Karpas-422 (cell line): ENCODE data around the gene DISC1. TPM values are rescaled to one million over a fixed set of nuclear protein-coding genes. Genes with fewer than 3 reads are reported as not detected.

ENCODE experiments used
- DNase-seq: peaks from one replicate; pipeline ENCODE4 v3.0.0-alpha.2; 2015
- H2AFZ ChIP-seq: fragments of 200-600 bp; sonication (generic); 2 replicates; pipeline ENCODE4 v1.6.1; 2014; ENCODE audit warnings: antibody characterized with exemption, low read length, mixed read lengths
- H3K27ac ChIP-seq: fragments of 200-600 bp; sonication (generic); 2 replicates; pipeline ENCODE4 v1.5.1; 2014; ENCODE audit warnings: mild to moderate bottlenecking, low read length, moderate library complexity
- H3K27me3 ChIP-seq: fragments of 200-600 bp; sonication (generic); 2 replicates; pipeline ENCODE4 v1.6.1; 2014; ENCODE audit warnings: low read length, mixed read lengths
- H3K36me3 ChIP-seq: fragments of 200-600 bp; sonication (generic); 2 replicates; pipeline ENCODE4 v1.6.1; 2014; ENCODE audit warnings: low read length, mixed read lengths; ENCODE audit not compliant: insufficient read depth
- H3K4me1 ChIP-seq: fragments of 200-600 bp; sonication (generic); 2 replicates; pipeline ENCODE4 v1.6.1; 2014; ENCODE audit warnings: mild to moderate bottlenecking, low read length, mixed read lengths
- H3K4me2 ChIP-seq: fragments of 200-600 bp; sonication (generic); 2 replicates; pipeline ENCODE4 v1.6.1; 2014; ENCODE audit warnings: low read length, low read depth, mild to moderate bottlenecking; ENCODE audit not compliant: poor library complexity, severe bottlenecking
- H3K4me3 ChIP-seq: fragments of 200-600 bp; sonication (generic); 2 replicates; pipeline ENCODE4 v1.5.1; 2014; ENCODE audit warnings: mild to moderate bottlenecking, antibody characterized with exemption, low read length, mixed read lengths
- H3K79me2 ChIP-seq: fragments of 200-600 bp; sonication (generic); 2 replicates; pipeline ENCODE4 v1.6.1; 2014; ENCODE audit warnings: mild to moderate bottlenecking, low read length, mixed read lengths
- H3K9ac ChIP-seq: fragments of 200-600 bp; sonication (generic); 2 replicates; pipeline ENCODE4 v1.6.0; 2014; ENCODE audit warnings: low read length
- H3K9me2 ChIP-seq: fragments of 200-600 bp; sonication (generic), shearing (Covaris generic); replicated peaks from 2 replicates; pipeline ENCODE4 v1.6.0; 2014; ENCODE audit warnings: mild to moderate bottlenecking, low read length, moderate library complexity; ENCODE audit not compliant: insufficient read depth
- H3K9me3 ChIP-seq: fragments of 300-700, 200-600 bp; sonication (generic); 2 replicates; pipeline ENCODE4 v1.6.1; 2014; ENCODE audit warnings: low read length, mixed read lengths
- H4K20me1 ChIP-seq: fragments of 200-600 bp; sonication (generic); 2 replicates; pipeline ENCODE4 v1.6.1; 2014; ENCODE audit warnings: mild to moderate bottlenecking, antibody characterized with exemption, low read length, low read depth; ENCODE audit not compliant: insufficient read depth
- total RNA-seq: library from RNA; depleted of rRNA; stranded (reverse); fragments of >200 nt; shearing (Covaris generic); gene quantifications from 2 replicates; pipeline ENCODE4 v1.2.3, GENCODE V29; 2014; ENCODE audit warnings: low replicate concordance

Gene DISC1
- total RNA-seq, 1 experiment from 2014 or later, result 6.4 TPM

DNA sequence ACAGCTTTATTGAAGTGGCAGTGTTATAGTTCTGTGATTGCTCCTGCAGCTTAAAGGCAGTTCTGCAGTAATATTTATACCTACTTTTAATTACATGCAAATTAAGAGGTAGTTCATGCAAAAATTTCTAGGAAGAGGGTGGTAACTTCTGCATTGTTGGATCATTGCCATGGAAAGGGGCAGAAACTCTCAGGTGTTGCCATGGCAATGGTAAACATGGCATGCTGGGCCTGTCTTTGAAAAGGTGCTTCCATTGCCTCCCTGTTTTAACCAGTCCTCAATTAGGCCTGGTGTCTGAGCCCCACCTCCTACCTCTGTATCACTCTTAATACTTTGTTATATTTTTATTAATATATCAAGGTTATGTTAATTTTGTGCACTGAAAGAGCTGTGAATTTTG lies 104.7 kb downstream of the DISC1 start:
- H3K9me3 ChIP-seq, result no peaks in the 10 kb centered on the region

DNA sequence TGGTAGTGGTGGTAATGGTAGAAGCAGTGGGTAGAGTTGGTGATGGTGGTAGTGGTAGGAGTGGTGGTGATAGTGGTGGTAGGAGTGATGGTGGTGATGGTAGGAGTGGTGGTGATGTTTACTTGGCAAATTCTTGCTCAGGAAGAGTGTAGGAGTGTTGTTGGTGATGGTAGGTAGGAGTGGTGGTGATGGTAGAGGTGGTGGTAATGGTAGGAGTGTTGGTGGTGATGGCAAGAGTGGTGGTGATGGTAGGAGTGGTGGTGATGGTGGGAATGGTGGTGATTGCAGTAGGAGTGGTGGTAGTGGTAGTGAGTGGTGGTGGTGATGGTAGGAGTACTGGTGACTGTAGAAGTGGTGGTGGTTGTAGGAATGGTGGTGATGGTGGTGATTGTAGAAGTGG lies 106.5 kb downstream of the DISC1 start:
- Histone ChIP-seq H3K4me1 (peaks cover 4% of the 10 kb centered on the region), H3K4me3 (no peak overlapping the region), H3K9me3 (no peaks in the 10 kb centered on the region), H3K9me2 (no peaks in the 10 kb centered on the region), H4K20me1 (no peaks in the 10 kb centered on the region), H3K79me2 (no peaks in the 10 kb centered on the region), H3K27me3 (no peaks in the 10 kb centered on the region), H3K27ac (no peak overlapping the region), H3K36me3 (no peaks in the 10 kb centered on the region), H3K4me2 (no peak overlapping the region), H3K9ac (no peak overlapping the region), H2AFZ (no peak overlapping the region)
- DNase-seq, result no peak

More for the DNA sequence above, 104.7 kb downstream of the DISC1 start:
- Histone ChIP-seq H2AFZ (no peak overlapping the region), H3K9ac (no peak overlapping the region), H3K9me2 (no peaks in the 10 kb centered on the region), H3K36me3 (no peaks in the 10 kb centered on the region), H3K27me3 (no peaks in the 10 kb centered on the region), H3K4me1 (peaks cover 4% of the 10 kb centered on the region), H3K27ac (no peak overlapping the region), H4K20me1 (no peaks in the 10 kb centered on the region), H3K4me2 (no peak overlapping the region), H3K4me3 (no peak overlapping the region), H3K79me2 (no peaks in the 10 kb centered on the region)
- DNase-seq, result peak; percentile 46

DNA sequence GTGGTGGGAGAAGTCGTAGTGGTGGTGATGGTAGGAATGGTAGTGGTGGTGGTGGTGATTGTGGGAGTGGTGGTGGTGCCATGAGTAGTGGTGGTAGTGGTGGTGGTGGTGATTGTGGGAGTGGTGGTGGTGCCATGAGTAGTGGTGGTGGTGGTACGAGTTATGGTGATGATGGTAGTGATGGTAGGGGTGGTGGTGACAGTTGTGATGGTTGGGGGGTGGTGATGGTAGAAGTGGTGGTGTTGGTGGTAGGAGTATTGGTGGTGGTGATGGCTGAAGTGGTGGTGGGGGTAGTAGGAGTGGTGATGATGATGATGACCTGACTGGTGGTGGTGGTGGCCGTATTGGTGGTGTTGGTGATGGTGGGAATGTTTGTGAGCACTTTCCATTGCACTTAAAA lies 107.1 kb downstream of the DISC1 start:
- Histone ChIP-seq H3K9me3 (no peaks in the 10 kb centered on the region), H3K9me2 (no peaks in the 10 kb centered on the region), H4K20me1 (no peaks in the 10 kb centered on the region), H3K4me3 (no peak overlapping the region), H3K79me2 (no peaks in the 10 kb centered on the region), H3K9ac (no peak overlapping the region), H3K27ac (no peak overlapping the region), H3K4me2 (no peak overlapping the region), H3K4me1 (peaks cover 4% of the 10 kb centered on the region), H2AFZ (no peak overlapping the region), H3K36me3 (no peaks in the 10 kb centered on the region), H3K27me3 (no peaks in the 10 kb centered on the region)
- no peak for DNase-seq

DNA sequence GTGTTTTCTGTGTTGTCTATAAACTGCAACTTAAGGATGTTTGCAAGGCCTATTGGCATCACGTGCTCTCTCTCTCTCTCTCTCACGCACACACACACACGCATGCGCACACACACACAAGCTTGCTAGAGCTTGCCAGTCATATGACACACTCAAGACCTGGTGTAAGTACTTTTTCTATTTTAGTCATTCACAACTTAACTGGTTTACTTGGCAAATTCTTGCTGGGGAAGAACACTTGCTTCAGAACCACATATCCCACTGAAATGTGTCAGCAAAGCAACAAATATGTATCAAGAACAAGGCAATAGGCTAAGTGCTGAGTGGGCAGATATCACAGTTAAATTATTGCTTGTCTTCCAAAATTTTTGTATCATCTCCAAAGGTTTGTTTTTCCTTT lies 107.8 kb downstream of the DISC1 start:
- Histone ChIP-seq H3K27ac (no peak overlapping the region), H3K4me1 (peaks cover 6% of the 10 kb centered on the region), H4K20me1 (no peaks in the 10 kb centered on the region), H3K9me2 (no peaks in the 10 kb centered on the region), H3K27me3 (no peaks in the 10 kb centered on the region), H3K4me2 (no peak overlapping the region), H3K9me3 (no peaks in the 10 kb centered on the region), H3K4me3 (no peak overlapping the region), H3K36me3 (no peaks in the 10 kb centered on the region), H2AFZ (no peak overlapping the region), H3K9ac (no peak overlapping the region), H3K79me2 (no peaks in the 10 kb centered on the region)
- no peak for DNase-seq

DNA sequence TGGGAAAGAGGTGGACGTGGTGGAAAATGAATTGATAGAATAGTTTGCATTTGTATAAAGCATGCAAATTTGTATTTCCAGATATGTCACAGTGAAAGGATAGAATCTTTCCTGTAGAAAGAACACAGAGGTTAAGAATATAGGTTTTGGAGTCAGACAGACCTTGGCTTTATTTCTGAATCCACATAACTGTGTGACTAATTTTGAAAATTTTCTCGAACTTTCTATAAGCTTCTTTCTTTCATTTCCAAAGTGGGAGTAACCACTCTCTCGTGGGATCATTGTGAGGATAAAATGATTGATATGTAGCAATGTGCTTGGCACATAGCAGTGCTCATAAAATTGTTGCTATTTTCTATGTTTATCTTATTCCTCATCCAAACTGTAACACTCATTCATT lies 108.8 kb downstream of the DISC1 start:
- no peaks in the 10 kb centered on the region for H3K27me3 ChIP-seq
- no peak overlapping the region for H3K4me2 ChIP-seq
- no peak overlapping the region for H3K27ac ChIP-seq
- peaks cover 6% of the 10 kb centered on the region for H3K4me1 ChIP-seq
- H2AFZ ChIP-seq, result no peak overlapping the region
- H3K9me2 ChIP-seq, result no peaks in the 10 kb centered on the region
- no peaks in the 10 kb centered on the region for H3K9me3 ChIP-seq
- H3K79me2 ChIP-seq, result no peaks in the 10 kb centered on the region
- H3K9ac ChIP-seq, result no peak overlapping the region
- no peaks in the 10 kb centered on the region for H4K20me1 ChIP-seq
- no peaks in the 10 kb centered on the region for H3K36me3 ChIP-seq
- no peak overlapping the region for H3K4me3 ChIP-seq
- DNase-seq, result no peak

DNA sequence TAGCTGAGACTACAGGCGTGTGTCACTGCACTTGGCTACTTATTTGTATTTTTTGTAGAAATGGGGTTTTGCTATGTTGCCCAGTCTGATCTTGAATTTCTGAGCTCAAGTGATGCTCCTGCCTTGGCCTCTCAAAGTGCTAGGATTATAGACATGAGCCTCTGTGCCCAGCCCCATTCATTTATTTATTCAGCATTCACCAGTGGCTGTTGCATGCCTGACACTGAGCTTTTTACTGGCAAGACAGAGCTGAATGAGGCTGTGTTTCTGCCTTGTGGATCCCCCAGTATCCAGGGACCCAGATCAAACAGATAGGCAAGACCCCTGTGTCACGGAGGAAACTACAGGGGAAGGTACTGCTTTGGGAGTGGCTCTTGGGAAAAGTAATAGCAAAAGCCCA lies 109.4 kb downstream of the DISC1 start:
- H3K27me3 ChIP-seq, result no peaks in the 10 kb centered on the region
- H2AFZ ChIP-seq, result no peak overlapping the region
- H3K9me2 ChIP-seq, result no peaks in the 10 kb centered on the region
- H3K9me3 ChIP-seq, result no peaks in the 10 kb centered on the region
- H3K4me2 ChIP-seq, result no peak overlapping the region
- no peak for DNase-seq
- no peak overlapping the region for H3K4me3 ChIP-seq
- no peaks in the 10 kb centered on the region for H4K20me1 ChIP-seq
- no peaks in the 10 kb centered on the region for H3K79me2 ChIP-seq
- H3K27ac ChIP-seq, result no peak overlapping the region
- H3K36me3 ChIP-seq, result no peaks in the 10 kb centered on the region
- no peak overlapping the region for H3K9ac ChIP-seq
- peaks cover 5% of the 10 kb centered on the region for H3K4me1 ChIP-seq

DNA sequence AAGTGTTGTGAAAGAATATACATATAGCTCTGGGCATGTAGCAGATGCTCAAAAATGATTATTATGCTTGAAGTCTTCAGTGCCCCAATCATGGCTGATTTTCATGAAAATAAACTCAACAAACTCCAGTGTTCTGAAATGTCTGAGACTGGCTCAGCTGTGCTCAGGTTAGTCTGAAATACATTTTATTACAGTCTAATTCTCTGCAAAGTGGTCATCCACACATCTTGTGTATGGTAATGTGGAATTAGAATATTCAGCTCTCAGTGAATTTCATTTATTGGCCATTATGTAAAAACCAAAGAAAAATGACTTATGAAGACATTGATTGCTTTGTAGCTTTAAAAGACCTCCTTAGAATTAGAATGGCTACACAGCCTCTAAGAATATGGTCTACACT lies 109.9 kb downstream of the DISC1 start:
- no peaks in the 10 kb centered on the region for H3K79me2 ChIP-seq
- H4K20me1 ChIP-seq, result no peaks in the 10 kb centered on the region
- peaks cover 2% of the 10 kb centered on the region; the same call in 1 of the 2 replicates for H3K4me1 ChIP-seq
- no peaks in the 10 kb centered on the region for H3K9me2 ChIP-seq
- no peak overlapping the region for H3K4me2 ChIP-seq
- H3K9me3 ChIP-seq, result no peaks in the 10 kb centered on the region
- no peak overlapping the region for H3K27ac ChIP-seq
- no peak overlapping the region for H2AFZ ChIP-seq
- no peak overlapping the region for H3K4me3 ChIP-seq
- no peaks in the 10 kb centered on the region for H3K27me3 ChIP-seq
- no peak for DNase-seq
- H3K36me3 ChIP-seq, result no peaks in the 10 kb centered on the region
- H3K9ac ChIP-seq, result no peak overlapping the region

DNA sequence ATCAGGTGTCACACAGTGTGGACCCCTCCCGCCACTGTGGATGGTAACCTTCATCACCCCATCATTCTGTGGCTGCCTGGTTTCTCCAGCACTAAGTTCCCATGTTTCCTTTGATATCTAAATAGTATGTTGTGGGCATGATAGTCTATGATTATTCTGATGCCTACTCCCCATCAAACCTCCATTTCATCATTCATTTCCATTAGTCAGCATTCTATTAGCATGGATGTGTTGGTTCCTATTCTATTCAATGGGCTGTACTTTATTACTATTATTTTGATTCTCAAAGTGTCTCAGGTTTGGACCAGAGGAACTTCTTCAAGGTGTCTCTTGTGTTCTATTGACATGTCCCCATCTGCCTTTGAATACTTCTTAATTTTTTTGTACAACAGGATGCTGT lies 112.0 kb downstream of the DISC1 start:
- Histone ChIP-seq H4K20me1 (no peaks in the 10 kb centered on the region), H3K27me3 (no peaks in the 10 kb centered on the region), H2AFZ (no peak overlapping the region), H3K9me3 (no peaks in the 10 kb centered on the region), H3K4me3 (no peak overlapping the region), H3K9ac (no peak overlapping the region), H3K27ac (no peak overlapping the region), H3K79me2 (no peaks in the 10 kb centered on the region), H3K4me1 (peaks cover 8% of the 10 kb centered on the region), H3K36me3 (no peaks in the 10 kb centered on the region), H3K9me2 (no peaks in the 10 kb centered on the region), H3K4me2 (no peak overlapping the region)
- no peak for DNase-seq

DNA sequence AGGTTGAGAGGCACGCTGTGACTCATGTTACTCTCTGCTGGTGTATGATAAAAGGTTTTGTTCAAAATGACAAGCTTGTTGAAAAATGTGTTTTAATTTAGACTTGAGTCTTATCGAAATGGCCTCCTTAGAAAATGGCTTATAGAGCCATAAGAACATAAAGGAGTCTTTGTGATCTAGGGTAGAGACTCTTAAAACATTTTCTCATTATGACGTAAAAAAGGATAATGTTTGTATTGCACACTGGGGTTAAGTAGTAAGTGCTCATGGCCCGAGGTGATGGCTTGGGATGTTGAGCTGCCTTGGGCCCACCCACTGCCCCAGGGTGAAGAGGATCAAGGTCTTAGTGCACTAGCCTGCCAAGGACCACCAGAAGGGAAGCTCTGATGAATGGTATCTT lies 117.4 kb downstream of the DISC1 start:
- no peaks in the 10 kb centered on the region for H3K36me3 ChIP-seq
- no peaks in the 10 kb centered on the region for H3K9me2 ChIP-seq
- H3K4me2 ChIP-seq, result no peak overlapping the region
- H2AFZ ChIP-seq, result no peak overlapping the region
- no peak overlapping the region for H3K4me3 ChIP-seq
- no peaks in the 10 kb centered on the region for H4K20me1 ChIP-seq
- DNase-seq, result no peak
- H3K79me2 ChIP-seq, result no peaks in the 10 kb centered on the region
- no peaks in the 10 kb centered on the region for H3K27me3 ChIP-seq
- no peak overlapping the region for H3K9ac ChIP-seq
- no peak overlapping the region for H3K27ac ChIP-seq
- H3K4me1 ChIP-seq, result peaks cover 6% of the 10 kb centered on the region
- H3K9me3 ChIP-seq, result no peaks in the 10 kb centered on the region
